GM12892 (cell line): ENCODE results near the gene S100A2.

Experiments used
- POLR2A ChIP-seq: IDR thresholded peaks from 2 replicates; pipeline ENCODE4 v1.6.1; 2011; ENCODE audit warnings: low read depth, low read length, control low read depth
- POLR2AphosphoS5 ChIP-seq: IDR thresholded peaks from 2 replicates; pipeline ENCODE4 v1.6.1; 2011; ENCODE audit warnings: low read depth, low read length, control low read depth

DNA sequence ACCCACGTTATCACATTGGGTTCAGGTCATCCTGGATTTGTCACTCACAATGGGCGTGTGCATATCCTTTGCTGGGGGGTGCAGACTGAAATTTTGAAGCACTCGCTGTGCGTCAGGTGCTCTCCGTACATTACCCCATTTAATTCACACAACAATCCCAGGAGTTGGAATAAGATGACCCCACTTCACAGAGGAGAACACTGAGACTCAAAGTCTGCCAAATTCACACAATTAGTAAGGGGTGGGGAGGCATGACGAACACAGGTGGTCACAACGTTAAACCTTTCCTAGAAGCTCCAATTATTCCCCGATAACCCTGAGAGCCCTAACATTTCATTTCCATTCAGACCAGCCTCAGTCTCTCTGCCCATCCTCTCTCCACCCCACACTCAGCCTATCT lies 3.8 kb upstream of the S100A2 start:
- TF ChIP-seq POLR2AphosphoS5 (no peak), POLR2A (no peak)
